ENCODE results near the gene RPS4Y2. TPM values are rescaled to one million over a fixed set of nuclear protein-coding genes. Genes with fewer than 3 reads are reported as not detected.

RPS4Y2 gene
- total RNA-seq, 2 experiments from 2014 or later = not detected

- Histone ChIP-seq H3K4me1 (ENCODE audit: insufficient read depth, low read length, poor library complexity, severe bottlenecking) (no peaks in the 10 kb centered on the region), H3K9me3 (ENCODE audit: low read length) (no peaks in the 10 kb centered on the region), H3K79me2 (ENCODE audit: insufficient read depth, low read depth, low read length) (no peaks in the 10 kb centered on the region), H3K27ac (ENCODE audit: low read depth, low read length, poor library complexity, severe bottlenecking) (no peak overlapping the region), H3K4me3 (ENCODE audit: low read depth, low read length, poor library complexity, severe bottlenecking) (no peak overlapping the region), H3K9me2 (ENCODE audit: insufficient read depth, low read length) (no peaks in the 10 kb centered on the region), H4K20me1 (ENCODE audit: insufficient read depth, low read length) (no peaks in the 10 kb centered on the region), H3K36me3 (ENCODE audit: insufficient read depth, low read length) (no peaks in the 10 kb centered on the region), H3K4me2 (ENCODE audit: low read length) (no peak overlapping the region), H2AFZ (ENCODE audit: low read length) (no peak overlapping the region)
- ChIA-PET CTCF (ENCODE audit: unreplicated experiment) (no interaction called here), POLR2A (no interaction called here)
- TF ChIP-seq EZH2phosphoT487 (IDR thresholded peaks at IDR 0.05; ENCODE audit: borderline replicate concordance, low read depth, low read length) = no peak
- no peak for TF ChIP-seq CTCF (conservative IDR thresholded peaks at IDR 0.05; ENCODE audit: low read length)
- DNase-seq (ENCODE audit: low spot score) = no peak
- intact Hi-C loops (cut with micrococcal nuclease; ENCODE audit: unreplicated experiment) = no loop called here
- BruUV-seq (replicated peaks) = no TSS peak
Measured at GRCh38 chrY:20745060-20745459, 10.8 kb upstream of the RPS4Y2 start.

GRCh38 chrY:20746919-20747318 lies 9.0 kb upstream of the RPS4Y2 start:
- intact Hi-C loops (cut with micrococcal nuclease; ENCODE audit: unreplicated experiment) = no loop called here
- CTCF ChIA-PET (ENCODE audit: unreplicated experiment) = no interaction called here
- no peak for DNase-seq (ENCODE audit: low spot score)

GRCh38 chrY:20763869-20764268 lies 8.0 kb downstream of the RPS4Y2 start:
- CTCF ChIA-PET (ENCODE audit: unreplicated experiment) = no interaction called here
- Histone ChIP-seq H3K4me1 (ENCODE audit: insufficient read depth, low read length, poor library complexity, severe bottlenecking) (no peaks in the 10 kb centered on the region), H4K20me1 (ENCODE audit: insufficient read depth, low read length) (no peaks in the 10 kb centered on the region), H3K36me3 (ENCODE audit: insufficient read depth, low read length) (no peaks in the 10 kb centered on the region), H3K4me3 (ENCODE audit: low read depth, low read length, poor library complexity, severe bottlenecking) (no peak overlapping the region), H3K4me2 (ENCODE audit: low read length) (no peak overlapping the region), H3K27ac (ENCODE audit: low read depth, low read length, poor library complexity, severe bottlenecking) (no peak overlapping the region), H2AFZ (ENCODE audit: low read length) (no peak overlapping the region), H3K9me3 (ENCODE audit: low read length) (no peaks in the 10 kb centered on the region), H3K79me2 (ENCODE audit: insufficient read depth, low read depth, low read length) (no peaks in the 10 kb centered on the region), H3K9me2 (ENCODE audit: insufficient read depth, low read length) (no peaks in the 10 kb centered on the region)
- TF ChIP-seq CTCF (conservative IDR thresholded peaks at IDR 0.05; ENCODE audit: low read length) (no peak), EZH2phosphoT487 (IDR thresholded peaks at IDR 0.05; ENCODE audit: borderline replicate concordance, low read depth, low read length) (no peak)
- peak; percentile 27 for DNase-seq (ENCODE audit: low spot score)
- BruUV-seq (replicated peaks) = no TSS peak
- POLR2A ChIA-PET = no interaction called here
- intact Hi-C loops (cut with micrococcal nuclease; ENCODE audit: unreplicated experiment) = no loop called here

More at GRCh38 chrY:20746919-20747318, 9.0 kb upstream of the RPS4Y2 start:
- POLR2A ChIA-PET = no interaction called here
- Histone ChIP-seq H2AFZ (ENCODE audit: low read length) (no peak overlapping the region), H3K9me2 (ENCODE audit: insufficient read depth, low read length) (no peaks in the 10 kb centered on the region), H3K4me1 (ENCODE audit: insufficient read depth, low read length, poor library complexity, severe bottlenecking) (no peaks in the 10 kb centered on the region), H3K4me3 (ENCODE audit: low read depth, low read length, poor library complexity, severe bottlenecking) (no peak overlapping the region), H3K79me2 (ENCODE audit: insufficient read depth, low read depth, low read length) (no peaks in the 10 kb centered on the region), H3K9me3 (ENCODE audit: low read length) (no peaks in the 10 kb centered on the region), H4K20me1 (ENCODE audit: insufficient read depth, low read length) (no peaks in the 10 kb centered on the region), H3K27ac (ENCODE audit: low read depth, low read length, poor library complexity, severe bottlenecking) (no peak overlapping the region), H3K4me2 (ENCODE audit: low read length) (no peak overlapping the region), H3K36me3 (ENCODE audit: insufficient read depth, low read length) (no peaks in the 10 kb centered on the region)
- no TSS peak for BruUV-seq (replicated peaks)
- TF ChIP-seq CTCF (conservative IDR thresholded peaks at IDR 0.05; ENCODE audit: low read length) = no peak
- TF ChIP-seq EZH2phosphoT487 (IDR thresholded peaks at IDR 0.05; ENCODE audit: borderline replicate concordance, low read depth, low read length) = no peak
